Measurements from ENCODE around the gene GRIK3.

The GRIK3 gene

DNA sequence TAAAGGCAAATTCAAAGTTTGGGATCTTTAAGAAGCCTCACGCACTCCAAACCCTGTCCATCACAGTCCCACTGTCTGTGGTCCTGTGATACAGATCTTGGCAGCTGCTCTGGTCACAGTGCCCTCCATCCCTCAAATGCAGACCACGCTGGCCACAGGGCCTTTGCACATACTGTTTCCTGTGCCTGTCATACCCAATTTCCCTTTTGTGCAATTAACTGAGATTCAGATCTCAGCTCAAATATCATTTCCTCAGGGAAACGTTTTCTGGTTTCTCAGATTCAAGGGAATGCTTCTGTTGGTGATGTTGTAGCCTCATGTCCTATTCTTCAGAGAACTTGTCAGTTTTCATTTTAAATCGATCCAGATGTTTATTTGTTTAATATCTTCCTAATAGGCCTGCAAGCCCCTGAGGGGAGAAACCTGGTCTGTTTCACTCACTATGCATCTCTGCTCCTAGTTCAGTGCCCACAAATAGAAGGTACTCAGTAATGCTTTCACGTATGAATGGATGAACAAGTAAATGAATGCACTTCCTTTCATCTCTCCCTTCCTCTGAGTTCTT, 24.2 kb upstream of the GRIK3 start:
- DNase-seq (no peak), ATAC-seq (no peak)
- H3K9me3 Mint-ChIP-seq: no peaks in the 10 kb centered on the region
- H3K27ac Mint-ChIP-seq: no peak overlapping the region
- no peaks in the 10 kb centered on the region for H3K4me1 Mint-ChIP-seq
- H3K27me3 Mint-ChIP-seq: no peaks in the 10 kb centered on the region
- H3K4me3 Mint-ChIP-seq: no peak overlapping the region

DNA sequence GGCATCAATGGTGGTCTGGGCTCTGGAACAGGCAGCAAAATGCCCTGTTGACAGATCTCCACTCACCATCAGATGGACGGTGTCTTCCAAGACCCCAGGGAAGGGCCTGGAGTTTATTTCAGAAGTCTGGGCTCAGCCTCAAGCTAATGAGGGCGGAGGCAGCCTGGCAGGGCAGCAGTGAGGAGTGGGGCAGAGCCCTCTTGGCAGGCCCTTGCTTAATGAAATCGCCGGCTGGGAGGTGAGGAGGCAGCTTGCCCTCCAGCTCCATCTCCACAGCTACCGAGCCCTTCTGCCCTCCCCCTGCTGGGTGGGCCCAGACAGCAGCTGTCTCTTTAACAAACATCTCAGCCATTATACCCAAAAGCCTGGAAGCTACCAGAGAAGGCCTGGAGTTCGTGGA, 22.0 kb upstream of the GRIK3 start:
- ATAC-seq: no peak
- H3K4me3 Mint-ChIP-seq: no peak overlapping the region

DNA sequence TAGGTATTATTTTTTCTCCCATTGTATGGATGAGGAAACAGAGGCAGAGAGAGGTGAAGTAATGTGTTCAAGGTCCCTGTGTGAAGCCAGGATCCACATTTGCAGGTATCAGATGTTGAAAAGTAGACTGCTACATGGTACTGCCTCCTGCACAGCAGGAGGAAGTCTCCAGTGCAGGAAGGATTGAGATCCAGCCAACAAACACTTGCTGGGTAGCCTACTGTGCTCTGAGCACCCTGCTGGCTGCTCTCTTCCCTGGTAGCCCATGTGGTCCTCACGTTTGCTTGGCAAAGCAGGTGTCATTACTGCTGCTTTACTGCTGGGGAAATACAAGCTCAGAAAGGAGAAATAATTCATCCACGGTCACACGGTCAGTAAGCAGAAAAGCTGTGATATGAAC, 21.3 kb upstream of the GRIK3 start:
- Mint-ChIP-seq H3K4me3 (no peak overlapping the region), H3K9me3 (no peaks in the 10 kb centered on the region), H3K27me3 (no peaks in the 10 kb centered on the region), H3K27ac (no peak overlapping the region), H3K4me1 (no peaks in the 10 kb centered on the region)
- no peak for DNase-seq
- ATAC-seq: no peak

More for the DNA sequence above, 22.0 kb upstream of the GRIK3 start:
- Mint-ChIP-seq H3K27ac (no peak overlapping the region), H3K27me3 (no peaks in the 10 kb centered on the region), H3K9me3 (no peaks in the 10 kb centered on the region), H3K4me1 (no peaks in the 10 kb centered on the region)
- no peak for DNase-seq

DNA sequence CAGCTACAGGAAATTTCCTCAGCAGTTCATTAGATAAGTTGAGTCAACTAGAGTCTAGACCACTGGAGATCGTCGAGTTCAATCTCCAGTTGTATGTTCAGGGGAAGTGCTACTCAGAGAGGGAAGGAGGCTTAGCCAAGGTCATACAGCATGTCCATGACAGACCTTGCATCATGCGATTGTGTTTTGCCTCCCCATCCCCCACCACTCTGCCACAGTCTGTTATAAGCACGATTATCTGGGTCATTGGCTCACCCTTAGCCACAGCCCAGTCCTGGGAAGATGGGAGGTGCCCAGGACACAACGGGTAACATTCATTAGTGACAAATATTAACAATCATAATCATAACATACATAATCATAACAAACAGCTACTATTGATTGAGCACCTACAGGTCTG, 18.9 kb upstream of the GRIK3 start:
- ATAC-seq (no peak), DNase-seq (no peak)
- Mint-ChIP-seq H3K9me3 (no peaks in the 10 kb centered on the region), H3K27me3 (no peaks in the 10 kb centered on the region), H3K4me3 (no peak overlapping the region), H3K27ac (no peak overlapping the region), H3K4me1 (no peaks in the 10 kb centered on the region)

- H3K4me1 Mint-ChIP-seq: no peaks in the 10 kb centered on the region
- no peak overlapping the region for H3K27ac Mint-ChIP-seq
- DNase-seq (no peak), ATAC-seq (no peak)
- no peak overlapping the region for H3K4me3 Mint-ChIP-seq
- H3K9me3 Mint-ChIP-seq: no peaks in the 10 kb centered on the region
- H3K27me3 Mint-ChIP-seq: no peaks in the 10 kb centered on the region
Observed at GRCh38 chr1:37052120-37052519, 17.8 kb upstream of the GRIK3 start.

- Mint-ChIP-seq H3K9me3 (no peaks in the 10 kb centered on the region), H3K4me3 (no peak overlapping the region), H3K4me1 (no peaks in the 10 kb centered on the region), H3K27me3 (no peaks in the 10 kb centered on the region), H3K27ac (no peak overlapping the region)
- DNase-seq (no peak), ATAC-seq (no peak)
Observed at GRCh38 chr1:37051346-37051745, 17.0 kb upstream of the GRIK3 start.

DNA sequence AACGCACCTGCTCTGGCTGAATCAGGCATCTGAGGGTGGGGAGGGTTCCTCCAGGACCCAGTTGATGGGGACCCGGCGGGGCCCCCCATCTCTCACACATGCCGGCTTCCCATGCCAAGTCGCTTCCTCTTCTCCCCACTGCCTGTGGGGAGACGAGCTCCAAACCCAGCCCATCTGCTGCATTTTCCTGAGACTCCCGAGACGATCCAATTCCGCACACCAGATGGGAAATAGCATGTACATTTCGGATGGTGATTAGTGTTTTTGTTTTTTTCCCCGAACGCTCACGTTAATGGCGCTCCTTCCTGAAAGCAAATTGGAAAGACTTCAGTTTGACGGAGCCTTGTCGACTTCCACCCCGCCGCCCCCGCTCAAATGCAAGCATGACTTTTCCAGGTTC, 13.2 kb upstream of the GRIK3 start:
- Mint-ChIP-seq H3K4me3 (no peak overlapping the region), H3K27me3 (peaks cover 8% of the 10 kb centered on the region), H3K4me1 (no peaks in the 10 kb centered on the region), H3K9me3 (no peaks in the 10 kb centered on the region), H3K27ac (no peak overlapping the region)
- no peak for ATAC-seq
- no peak for DNase-seq

- no peak overlapping the region for H3K4me3 Mint-ChIP-seq
- no peaks in the 10 kb centered on the region for H3K9me3 Mint-ChIP-seq
- no peak overlapping the region for H3K27ac Mint-ChIP-seq
- H3K27me3 Mint-ChIP-seq: peaks cover 49% of the 10 kb centered on the region
- H3K4me1 Mint-ChIP-seq: no peaks in the 10 kb centered on the region
- DNase-seq: no peak
- ATAC-seq: no peak
Observed at GRCh38 chr1:37043101-37043500, 8.8 kb upstream of the GRIK3 start.

DNA sequence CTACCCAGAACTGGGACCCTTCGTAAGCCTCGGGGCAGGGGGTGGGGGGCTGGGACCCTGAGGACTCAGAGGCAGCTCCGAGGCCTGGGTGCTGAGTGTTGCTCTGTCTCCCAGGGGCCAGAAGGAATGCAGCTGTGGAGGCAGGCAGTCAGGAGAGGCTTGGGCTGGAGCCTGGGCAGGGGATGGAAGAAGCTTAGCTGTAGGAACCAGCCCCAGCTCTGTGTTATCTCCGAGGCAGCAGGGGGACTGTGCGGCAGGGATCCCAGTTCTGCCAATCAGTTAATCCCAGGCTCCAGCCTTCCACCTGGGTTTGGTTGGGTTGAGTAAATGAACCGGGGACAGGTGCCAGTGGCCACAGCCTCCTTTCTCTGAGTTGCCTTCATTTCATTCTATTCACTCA, 8.2 kb upstream of the GRIK3 start:
- H3K27me3 Mint-ChIP-seq: peaks cover 55% of the 10 kb centered on the region
- H3K9me3 Mint-ChIP-seq: no peaks in the 10 kb centered on the region
- H3K4me3 Mint-ChIP-seq: no peak overlapping the region
- no peaks in the 10 kb centered on the region for H3K4me1 Mint-ChIP-seq
- ATAC-seq (no peak), DNase-seq (no peak)
- no peak overlapping the region for H3K27ac Mint-ChIP-seq

- H3K4me3 Mint-ChIP-seq: no peak overlapping the region
- no peaks in the 10 kb centered on the region for H3K9me3 Mint-ChIP-seq
- ATAC-seq (no peak), DNase-seq (no peak)
- H3K27me3 Mint-ChIP-seq: peaks cover 65% of the 10 kb centered on the region
- peaks cover under 1% of the 10 kb centered on the region for H3K4me1 Mint-ChIP-seq
- no peak overlapping the region for H3K27ac Mint-ChIP-seq
Observed at GRCh38 chr1:37041483-37041882, 7.2 kb upstream of the GRIK3 start.

GRCh38 chr1:37040773-37041172, 6.5 kb upstream of the GRIK3 start:
- Mint-ChIP-seq H3K27ac (no peak overlapping the region), H3K4me1 (peaks cover 8% of the 10 kb centered on the region), H3K27me3 (peaks cover 72% of the 10 kb centered on the region), H3K9me3 (no peaks in the 10 kb centered on the region), H3K4me3 (no peak overlapping the region)
- ATAC-seq (no peak), DNase-seq (no peak)

GRCh38 chr1:37040261-37040660, 5.9 kb upstream of the GRIK3 start:
- ATAC-seq: no peak
- H3K27ac Mint-ChIP-seq: peak overlapping the region in 1 of 2 donors; percentile 38
- no peaks in the 10 kb centered on the region for H3K9me3 Mint-ChIP-seq
- no peak overlapping the region for H3K4me3 Mint-ChIP-seq
- no peak for DNase-seq
- H3K4me1 Mint-ChIP-seq: peaks cover 13% of the 10 kb centered on the region
- peaks cover 77% of the 10 kb centered on the region for H3K27me3 Mint-ChIP-seq

DNA sequence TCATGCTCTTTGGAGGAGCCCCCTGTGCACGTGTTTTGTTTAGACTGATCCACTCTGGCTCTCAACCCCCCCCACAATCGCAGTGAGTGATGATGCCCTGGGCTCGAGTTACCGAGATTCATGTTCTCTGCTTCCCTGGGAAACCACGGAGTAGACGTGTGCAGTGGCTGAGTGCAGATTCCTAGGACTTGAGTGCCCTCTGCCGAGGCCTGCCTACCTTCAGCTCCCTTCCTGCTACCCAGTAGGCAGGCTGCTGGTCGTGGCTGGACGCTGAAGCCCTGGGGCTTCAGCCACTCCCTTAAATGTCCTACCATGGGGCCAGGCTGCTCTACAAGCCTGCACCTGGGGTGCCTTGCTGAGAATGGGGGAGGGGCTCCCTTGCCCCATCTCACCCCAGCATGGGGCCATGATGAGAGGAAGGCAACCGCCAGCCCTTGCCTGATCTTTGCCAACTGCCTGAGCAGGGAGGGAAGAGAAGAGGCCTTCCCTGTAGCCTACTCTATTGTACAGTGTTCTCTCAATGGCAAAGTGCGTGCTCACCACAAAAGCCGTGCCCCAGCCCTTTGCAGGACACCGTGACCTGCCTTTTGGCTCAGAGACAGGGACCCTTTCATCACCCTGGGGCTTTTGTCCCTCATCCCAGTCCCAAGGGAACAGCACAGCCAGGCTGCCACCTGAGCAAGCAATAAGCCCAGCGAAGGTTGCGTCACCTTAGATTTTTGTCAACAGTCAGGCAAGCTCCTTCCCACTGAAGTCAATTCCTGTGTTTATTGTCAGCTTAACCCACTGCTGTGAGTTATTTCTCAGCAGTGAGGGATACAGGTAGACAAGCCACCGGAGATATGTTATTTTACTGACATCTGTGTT, 4.1 kb upstream of the GRIK3 start:
- peaks cover 17% of the 10 kb centered on the region for H3K4me1 Mint-ChIP-seq

GRCh38 chr1:37037690-37038089, 3.4 kb upstream of the GRIK3 start:
- Mint-ChIP-seq H3K27ac (no peak overlapping the region), H3K27me3 (peaks cover 94% of the 10 kb centered on the region), H3K9me3 (no peaks in the 10 kb centered on the region), H3K4me1 (peaks cover 17% of the 10 kb centered on the region), H3K4me3 (no peak overlapping the region)
- no peak for ATAC-seq
- no peak for DNase-seq

More for the DNA sequence above, 4.1 kb upstream of the GRIK3 start:
- Mint-ChIP-seq H3K4me3 (no peak overlapping the region), H3K9me3 (no peaks in the 10 kb centered on the region), H3K27me3 (peaks cover 93% of the 10 kb centered on the region), H3K27ac (no peak overlapping the region)
- DNase-seq (no peak), ATAC-seq (peak; percentile 12)

GRCh38 chr1:37036667-37037053, 2.3 kb upstream of the GRIK3 start:
- Mint-ChIP-seq H3K9me3 (no peaks in the 10 kb centered on the region), H3K4me3 (no peak overlapping the region)

DNA sequence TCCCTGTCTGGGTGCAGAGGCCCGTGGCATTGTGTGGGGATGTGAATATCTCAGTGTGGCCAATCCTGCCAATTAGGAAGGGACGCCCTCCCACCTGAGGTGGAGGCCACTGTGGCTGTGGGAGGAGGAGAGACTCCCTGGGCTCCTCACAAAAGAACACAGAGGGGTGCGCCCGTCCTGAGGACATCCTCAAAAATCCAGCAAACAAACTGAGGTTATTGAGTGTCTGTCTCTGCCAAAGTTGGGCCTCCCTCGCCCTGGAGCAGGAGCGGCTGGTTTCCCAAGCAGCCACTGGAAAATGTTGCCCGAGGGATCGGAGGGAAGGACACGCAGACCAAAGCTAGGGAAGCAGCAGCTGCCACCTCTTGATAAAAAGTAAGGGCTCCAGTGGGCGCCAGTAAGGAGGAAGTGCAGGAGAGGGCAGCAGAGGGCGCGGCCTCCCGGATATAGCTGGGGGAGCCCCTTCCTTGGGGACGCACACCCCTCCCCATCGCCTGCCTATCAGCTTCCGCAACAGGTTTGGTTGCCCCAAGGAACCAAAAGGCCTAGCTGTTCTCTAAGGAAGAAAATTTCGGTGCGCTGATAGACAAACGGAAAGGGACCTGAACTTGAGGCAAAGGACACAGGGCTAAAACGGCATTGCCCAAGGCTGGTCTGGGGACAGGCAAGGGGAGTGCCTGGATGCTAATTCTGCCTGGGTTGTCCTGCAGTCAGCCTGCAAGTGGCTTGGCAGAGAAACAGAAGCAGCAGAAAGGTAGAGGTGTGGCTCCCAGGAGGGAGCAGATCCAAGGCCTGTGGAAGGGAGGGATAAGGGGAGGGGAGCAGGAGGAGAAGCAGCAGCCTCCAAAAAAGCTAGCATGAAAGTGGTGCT, 1.7 kb upstream of the GRIK3 start:
- peak overlapping the region; percentile 49 to 56 for H3K4me3 Mint-ChIP-seq
- peak; percentile 21 to 55 for DNase-seq
- no peak overlapping the region for H3K27ac Mint-ChIP-seq
- peaks cover 98% of the 10 kb centered on the region for H3K27me3 Mint-ChIP-seq
- ATAC-seq: peak; percentile 88
- H3K4me1 Mint-ChIP-seq: peaks cover 17% of the 10 kb centered on the region
- no peaks in the 10 kb centered on the region for H3K9me3 Mint-ChIP-seq

More at GRCh38 chr1:37036667-37037053, 2.3 kb upstream of the GRIK3 start:
- Mint-ChIP-seq H3K27me3 (peaks cover 94% of the 10 kb centered on the region), H3K27ac (no peak overlapping the region), H3K4me1 (peaks cover 17% of the 10 kb centered on the region)
- DNase-seq (no peak), ATAC-seq (no peak)
